Middle frontal gyrus (tissue), 1 donor: Measurements from ENCODE around the gene ZFYVE28.
"Not testable (repeated sequence)": the region's sequence is repeated elsewhere in the genome, so short reads cannot be mapped to it uniquely, and the experiment has no call there.

ENCODE experiments used
- DNase-seq: peaks from one replicate; pipeline ENCODE4 v3.0.0-alpha.2; 2015; ENCODE audit warnings: low spot score; ENCODE audit errors: extremely low spot score

Gene ZFYVE28

DNA sequence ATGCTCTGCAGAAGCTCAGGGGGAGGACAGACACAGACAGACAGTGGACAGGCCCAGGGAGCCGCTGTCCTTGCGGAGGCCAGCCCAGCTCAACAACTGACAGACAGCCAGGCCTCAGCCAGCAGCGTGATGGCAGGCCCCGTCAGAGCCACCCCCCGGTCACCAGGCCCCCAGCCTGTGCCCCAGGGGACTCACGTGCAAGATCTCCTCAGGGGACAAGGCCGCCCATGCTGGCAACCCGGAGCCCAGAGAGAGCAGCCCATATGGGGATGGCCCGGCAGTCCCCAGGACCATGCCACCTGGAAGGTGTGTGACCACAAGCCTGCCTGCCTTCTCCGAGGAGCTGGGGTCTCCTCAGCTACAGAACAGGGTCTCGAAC lies 128.5 kb downstream of the ZFYVE28 start:
- DNase-seq = no peak

DNA sequence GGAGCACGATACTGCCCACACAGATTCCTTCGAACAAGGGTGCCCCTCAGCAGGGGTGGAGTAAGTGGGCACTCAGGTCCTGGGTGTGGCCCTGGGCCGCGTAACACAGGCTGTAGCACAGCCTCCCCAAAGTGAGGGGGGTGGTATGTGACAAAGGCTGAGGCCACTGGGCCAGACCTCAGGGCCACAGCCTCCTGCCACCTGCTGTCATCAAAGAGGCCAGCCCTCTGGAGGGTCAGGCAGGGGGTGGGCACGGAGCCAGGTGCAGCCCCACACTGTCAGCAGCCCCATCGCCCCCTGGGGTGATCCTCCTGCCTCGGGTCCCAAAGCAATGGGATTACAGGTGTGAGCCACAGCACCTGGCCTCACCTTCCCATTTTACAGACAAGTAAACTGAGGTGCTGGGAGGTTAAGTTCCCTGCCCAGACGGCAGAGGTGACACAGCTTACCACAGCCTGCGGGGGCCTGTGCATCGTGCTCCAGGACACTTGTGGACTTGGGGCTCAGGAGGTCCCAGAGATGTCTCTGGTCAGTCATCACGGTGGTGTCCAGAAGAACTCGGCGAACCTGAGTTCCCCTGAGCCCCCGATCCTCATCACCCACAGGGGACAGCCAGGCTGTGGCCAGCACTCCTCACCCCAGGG lies 129.0 kb downstream of the ZFYVE28 start:
- no peak for DNase-seq

DNA sequence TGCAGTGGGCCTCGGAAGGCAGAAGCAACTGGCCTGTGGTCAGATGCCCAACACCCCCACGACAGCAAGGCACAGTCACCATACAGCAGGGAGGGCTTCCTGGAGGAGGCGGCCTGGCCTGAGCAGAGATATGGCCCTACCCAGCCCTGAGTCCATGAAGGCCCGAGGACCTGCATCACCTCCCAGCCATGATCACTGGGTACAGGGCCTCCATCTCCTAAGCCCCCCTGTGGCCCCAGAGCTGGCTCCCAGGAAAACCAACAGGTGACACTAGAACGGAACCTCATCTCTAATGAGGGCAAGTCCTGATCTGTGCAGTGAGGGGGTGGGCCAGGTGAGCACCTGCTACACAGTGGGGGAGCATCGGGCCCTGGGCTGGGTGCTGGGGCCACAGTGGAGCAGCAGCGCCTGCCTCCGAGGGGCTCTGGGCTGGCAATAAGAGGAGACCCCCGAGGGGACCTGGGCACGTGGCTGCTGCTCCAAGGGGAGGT lies 130.3 kb downstream of the ZFYVE28 start:
- no peak for DNase-seq

DNA sequence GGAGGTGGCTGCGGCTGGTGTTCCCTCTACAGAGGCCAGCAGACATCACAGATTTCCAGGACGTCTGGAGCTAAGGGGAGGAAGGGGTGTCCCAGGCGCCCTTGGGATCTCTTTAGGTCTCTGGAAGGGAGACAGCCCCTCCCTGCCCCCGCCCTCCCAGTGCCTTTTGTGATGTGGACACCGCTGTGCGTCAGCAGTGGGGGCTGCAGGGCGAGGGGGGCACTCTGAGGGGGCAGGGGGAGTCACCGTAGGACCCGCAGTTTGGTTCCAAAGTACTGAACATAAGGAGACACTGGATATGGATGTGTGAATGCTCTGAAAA lies 130.9 kb downstream of the ZFYVE28 start:
- DNase-seq = no peak

DNA sequence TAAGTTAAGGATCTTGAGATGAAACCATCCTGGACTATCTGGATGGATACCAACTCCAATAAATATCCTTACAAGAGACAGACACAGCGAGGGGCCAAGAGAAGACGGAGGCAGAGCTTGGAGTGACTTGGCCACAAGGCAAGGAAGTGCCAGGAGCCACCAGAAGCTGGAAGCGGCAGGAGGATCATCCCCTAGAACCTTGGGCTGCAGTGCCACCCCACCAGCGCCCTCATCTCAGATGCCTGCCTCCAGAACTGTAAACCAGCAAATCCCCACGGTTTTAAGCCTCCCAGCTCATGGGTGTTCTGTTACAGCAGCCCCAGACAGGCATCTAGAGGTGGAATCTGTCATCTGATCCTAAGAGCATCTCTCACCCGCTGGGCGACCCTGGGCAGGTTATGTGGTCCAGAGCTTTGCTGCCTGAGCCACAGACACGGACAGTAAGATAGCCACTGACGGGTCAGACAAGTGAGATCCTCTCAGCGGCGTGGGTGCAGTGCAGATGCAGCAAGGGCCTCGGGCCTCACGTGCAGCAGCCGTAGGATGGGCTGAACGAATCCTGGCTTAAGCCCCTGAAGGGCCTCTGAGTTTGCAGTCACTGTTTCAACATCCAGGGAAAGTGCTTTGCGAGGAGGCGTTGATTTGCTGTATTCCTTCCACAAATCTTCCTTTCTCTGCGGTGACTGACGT lies 131.4 kb downstream of the ZFYVE28 start:
- DNase-seq = no peak

DNA sequence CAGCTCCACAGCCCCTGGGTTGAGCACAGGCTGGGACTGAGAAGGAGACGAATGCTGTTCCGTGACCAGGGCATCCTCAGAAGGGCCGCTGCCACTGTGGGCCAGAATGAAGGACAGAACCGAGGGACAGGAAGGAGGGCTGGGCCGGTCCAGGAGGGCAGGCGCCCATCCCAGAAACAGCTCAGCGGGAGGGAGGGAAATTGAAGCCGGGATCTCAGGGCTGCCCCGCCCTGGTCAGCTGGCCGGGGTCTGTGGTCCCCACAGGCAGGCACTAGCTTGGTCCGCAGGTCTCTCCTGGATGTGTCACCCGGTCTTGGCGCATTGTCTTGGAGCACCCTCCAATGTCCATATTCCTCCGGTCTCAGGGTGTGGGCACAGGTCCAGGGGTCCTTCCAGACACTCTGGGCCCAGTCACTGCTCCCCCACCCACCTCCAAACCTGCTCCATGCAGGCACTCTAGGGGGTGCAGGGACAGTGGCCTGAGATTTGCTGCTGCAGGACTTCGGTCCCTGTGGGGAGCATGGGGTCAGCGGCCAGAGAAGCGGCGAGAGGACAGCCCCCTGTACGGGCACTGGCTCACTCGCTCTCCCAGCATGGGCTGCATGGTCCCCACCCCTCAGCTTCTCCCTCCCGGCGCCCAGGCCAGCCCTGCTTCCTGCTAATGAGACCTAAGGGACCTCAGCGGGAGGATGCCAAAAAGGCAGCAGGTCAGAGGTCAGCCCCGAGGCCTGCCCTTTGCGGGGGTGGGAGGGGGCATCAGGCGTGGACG lies 132.6 kb downstream of the ZFYVE28 start:
- no peak for DNase-seq

DNA sequence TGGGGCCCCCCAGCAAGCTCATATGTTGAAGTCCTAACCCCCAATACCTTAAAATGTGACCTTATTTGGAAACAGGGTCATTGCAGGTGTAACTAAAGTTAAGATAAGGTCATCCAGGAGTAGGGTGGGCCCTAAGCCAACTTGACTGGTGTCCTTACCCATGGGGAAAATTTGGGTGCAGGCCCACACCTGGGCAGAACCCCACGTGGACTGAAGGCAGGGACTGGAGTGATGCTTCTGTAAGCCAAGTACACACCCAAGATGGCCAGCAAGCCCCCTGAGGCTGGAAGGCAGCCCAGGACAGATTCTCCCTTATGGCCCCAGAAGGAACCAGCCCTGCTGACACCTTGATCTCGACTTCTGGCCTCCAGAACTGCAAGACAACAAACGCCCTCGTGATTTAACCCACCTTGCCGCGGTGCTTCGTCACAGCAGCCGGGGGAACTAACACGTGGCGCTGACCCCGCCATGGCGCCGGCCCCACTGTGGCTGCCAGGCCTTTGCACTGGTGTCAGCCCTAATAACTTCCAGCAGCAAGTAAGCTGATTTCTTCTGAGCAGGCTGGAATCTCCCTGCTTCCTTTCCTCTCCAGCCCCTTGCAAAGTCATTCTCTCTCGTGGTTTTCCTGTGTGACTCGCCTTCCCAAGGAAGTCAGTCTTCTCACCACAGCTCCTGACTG lies 133.4 kb downstream of the ZFYVE28 start:
- no peak for DNase-seq

DNA sequence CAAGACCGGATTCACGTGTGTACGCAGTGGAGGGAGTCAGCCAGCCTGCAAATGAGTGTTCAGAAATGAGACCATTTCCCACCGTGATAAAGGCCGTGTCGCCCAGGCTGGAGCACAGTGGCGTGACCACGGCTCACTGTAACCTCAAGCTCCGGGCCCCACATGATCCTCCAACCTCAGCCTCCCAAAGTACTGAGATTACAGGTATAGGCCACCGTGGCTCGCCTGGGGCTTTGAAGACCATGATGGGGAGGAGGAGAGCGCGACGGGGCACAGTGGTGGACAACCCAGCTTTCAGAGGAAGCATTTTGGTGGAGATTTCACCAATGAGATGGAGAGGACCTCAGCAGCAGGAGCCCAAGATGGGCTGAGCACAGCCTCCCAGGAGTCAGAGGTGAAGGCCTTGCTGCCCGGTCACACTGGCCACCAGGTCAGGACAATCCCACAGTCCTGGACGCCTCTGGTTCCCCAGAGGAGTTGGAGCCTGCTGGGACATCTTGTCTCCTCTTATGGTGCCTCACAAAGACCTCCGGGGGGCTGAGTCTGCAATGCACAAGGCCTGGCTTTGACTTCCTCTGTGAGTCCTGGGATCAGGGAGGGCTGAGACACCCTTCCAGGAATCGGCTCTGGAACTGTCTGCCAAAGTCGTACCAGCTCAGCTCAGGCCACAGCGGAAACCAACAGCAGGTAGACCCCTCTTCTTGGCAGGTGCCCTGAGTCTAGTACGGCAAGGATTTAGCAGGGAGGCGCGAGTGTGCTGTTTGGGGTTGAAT lies 134.1 kb downstream of the ZFYVE28 start:
- DNase-seq = no peak

DNA sequence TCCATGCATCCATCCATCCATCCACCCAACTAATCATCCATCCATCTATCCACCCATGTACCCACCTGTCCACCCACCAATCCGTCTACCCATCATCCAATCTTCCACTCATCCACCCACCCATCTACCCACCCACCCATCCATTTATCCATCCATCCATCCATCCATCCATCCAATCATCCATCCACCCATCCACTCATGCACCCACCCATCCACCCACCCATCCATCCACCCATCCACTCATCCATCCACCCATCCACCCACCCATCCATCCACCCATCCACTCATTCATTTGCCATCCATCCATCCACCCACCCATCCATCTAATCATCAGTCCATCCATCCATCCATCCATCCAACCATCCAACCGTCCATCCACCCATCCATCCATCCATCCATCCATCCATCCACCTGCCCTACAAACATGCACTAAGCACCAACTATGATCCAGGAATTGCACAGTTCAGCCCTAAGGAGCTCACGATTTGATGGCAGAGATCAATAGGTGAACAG lies 135.2 kb downstream of the ZFYVE28 start:
- DNase-seq = no peak

DNA sequence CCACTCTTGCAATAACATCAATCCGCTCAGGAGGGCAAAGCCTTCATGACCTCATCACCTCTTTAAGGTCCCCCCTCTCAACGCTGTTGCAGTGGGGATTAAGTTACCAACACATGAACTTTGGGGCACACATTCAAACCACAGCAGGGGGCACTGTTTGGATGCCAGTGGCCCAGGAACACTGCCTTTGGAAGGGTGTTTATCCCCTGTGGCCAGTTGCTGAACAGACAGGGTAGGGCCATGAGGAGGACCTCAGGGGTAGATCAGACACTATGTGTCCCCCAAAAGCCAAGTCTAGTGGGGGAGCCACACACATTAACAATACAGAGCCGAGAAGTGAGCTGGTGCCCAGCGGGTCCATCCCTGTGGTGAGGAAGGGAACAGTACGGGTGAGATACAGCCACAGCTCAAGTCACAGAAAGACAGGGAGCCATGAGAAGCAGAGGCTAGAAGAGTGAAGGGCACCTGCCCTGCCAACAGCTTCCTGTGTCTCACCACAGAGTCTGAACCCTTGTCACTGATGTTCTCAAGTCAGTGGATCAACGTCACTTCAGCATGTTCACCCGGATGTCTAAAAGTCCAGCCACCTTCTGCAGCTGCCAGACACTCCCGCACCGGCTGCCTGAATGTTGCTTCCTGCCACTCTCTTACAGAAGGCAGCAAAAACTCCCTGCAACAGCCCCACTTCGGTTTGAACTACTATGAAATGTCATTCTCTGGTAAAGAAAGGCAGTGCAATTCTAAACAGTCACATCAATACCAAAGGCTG lies 136.7 kb downstream of the ZFYVE28 start:
- DNase-seq = no peak

DNA sequence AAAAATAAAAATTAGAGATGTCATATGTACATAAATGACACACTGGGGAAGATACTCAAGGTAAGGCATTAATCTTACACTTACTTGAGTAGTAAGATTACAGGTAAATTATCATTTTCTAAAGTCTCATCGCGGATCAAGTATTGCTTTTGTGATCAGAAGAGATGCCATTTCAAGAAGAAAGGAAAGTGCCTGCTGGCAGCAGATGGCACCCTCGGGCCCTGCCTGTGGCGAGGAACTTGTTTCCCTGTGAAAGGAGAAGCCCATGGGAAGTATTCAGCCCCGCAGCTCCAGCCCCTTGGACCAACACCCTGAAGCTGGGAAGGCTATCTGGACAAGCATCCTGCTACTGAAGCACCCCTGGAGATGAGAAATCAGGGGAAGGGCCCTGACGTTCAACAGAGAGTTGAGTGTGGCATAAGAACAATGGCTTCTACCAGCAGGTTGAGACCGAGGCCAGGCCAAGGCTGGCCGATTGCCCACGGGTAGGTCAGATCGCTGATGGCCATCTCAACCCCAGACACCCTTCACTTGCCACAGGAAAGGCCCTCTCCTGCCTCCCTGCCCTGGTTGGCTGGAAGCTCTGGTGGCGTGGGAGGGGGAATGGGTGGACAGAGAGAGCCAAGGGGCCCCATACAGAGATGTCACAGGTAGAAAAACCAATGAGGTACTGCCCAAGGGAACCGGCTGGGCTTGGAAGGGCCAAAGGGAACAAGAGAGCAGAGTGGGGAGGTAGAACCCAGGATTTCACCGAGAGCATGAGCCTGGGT lies 137.7 kb downstream of the ZFYVE28 start:
- DNase-seq = no peak

DNA sequence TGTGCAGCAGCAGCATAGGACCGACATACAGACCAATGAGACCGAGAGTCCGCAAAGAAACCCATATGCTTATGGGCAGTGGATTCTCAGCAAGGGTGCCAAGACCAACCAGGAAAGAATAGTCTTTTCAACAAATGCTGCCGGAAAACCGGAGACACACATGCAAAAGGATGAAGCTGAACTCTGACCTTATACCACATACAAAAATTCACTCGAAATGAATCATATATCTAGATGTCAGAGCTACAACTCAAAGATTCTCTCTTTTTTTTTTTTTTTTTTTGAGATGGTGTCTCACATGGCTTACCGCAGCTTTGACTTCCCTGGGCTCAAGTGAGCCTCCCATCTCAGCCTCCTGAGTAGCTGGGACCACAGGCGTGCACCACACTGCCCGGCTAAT lies 140.5 kb downstream of the ZFYVE28 start:
- no peak for DNase-seq

DNA sequence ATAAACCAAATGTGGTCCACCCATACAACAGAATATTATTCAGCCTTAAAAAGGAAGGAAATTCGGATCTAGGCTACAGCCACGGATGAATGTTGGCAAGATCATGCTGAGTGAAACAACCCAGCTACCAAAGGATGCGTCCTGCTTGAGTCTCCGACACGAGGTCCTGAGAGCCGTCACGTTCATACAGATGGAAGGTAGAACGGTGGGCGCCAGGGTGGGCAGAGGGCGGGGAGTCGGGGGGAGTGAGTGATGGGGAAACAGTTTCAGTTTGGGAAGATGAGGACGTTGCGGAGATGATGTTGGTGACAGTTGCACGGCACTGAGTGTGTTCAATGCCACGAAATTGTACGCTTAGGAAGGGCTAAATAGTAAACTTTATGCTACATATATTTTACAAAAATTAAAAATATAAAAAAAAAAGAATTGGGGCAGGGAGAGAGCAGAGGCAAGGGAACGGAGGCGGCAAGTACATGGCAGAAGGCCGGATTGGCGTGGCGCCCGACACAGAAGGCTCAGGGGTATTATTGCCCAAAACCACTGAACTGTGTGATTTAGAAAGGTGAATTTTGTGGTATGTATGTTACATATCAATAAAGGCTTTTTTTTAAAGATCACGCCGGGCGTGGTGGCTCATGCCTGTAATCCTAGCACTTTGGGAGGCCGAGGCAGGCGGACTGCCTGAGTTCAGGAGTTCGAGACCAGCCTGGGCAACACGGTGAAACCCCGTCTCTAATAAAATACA lies 141.7 kb downstream of the ZFYVE28 start:
- no peak for DNase-seq

DNA sequence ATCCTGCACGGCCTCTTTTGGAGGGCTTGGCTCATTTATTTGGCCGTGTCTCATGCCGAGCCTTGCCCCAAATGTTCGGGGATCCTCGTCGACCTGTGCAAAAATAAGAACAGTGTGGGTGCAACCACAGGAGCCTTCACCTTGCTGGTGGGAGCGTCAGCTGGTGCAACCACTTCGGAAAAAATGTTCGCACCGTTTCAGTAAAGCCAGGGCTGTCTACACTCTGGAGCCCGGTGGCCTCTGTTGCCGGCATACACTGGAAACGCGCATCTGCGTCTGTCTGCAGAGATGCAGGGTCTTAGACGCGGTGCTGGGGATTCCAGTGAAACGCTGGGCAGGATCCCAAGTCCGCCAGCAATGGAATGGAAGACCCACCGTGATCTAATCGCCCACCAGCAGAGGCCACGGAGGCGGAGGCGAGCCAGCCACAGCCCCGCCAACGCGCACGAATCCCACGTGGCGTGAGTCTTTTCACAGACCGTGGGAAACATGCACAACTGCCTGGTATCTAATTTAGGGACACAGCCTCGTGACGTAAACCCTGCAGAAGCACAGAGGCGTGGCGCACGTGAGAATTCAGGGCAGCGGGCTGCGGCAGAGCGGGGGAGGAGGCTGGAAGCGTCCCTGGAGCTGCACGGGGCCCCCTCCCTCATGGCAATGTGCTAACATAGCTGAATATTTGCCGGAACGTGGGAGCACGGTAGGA lies 142.7 kb downstream of the ZFYVE28 start:
- no peak for DNase-seq

DNA sequence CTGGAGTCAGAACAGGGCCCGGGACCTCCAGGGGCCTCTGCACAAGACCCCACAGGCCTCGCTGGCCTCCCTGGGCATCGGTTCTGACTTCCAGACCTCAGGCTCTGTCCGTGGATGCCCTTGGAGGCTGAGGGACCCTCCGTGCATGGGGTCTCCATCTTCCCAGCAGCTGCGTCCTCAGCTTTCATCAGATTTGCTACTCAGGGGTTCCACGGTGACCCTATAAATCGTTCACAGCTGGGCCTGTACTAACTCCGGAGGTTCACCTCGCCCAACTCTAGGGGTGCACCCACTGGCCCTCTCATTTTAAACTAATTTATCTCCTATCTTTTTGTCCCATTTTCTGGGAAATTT lies 143.4 kb downstream of the ZFYVE28 start:
- DNase-seq = not testable (repeated sequence)

DNA sequence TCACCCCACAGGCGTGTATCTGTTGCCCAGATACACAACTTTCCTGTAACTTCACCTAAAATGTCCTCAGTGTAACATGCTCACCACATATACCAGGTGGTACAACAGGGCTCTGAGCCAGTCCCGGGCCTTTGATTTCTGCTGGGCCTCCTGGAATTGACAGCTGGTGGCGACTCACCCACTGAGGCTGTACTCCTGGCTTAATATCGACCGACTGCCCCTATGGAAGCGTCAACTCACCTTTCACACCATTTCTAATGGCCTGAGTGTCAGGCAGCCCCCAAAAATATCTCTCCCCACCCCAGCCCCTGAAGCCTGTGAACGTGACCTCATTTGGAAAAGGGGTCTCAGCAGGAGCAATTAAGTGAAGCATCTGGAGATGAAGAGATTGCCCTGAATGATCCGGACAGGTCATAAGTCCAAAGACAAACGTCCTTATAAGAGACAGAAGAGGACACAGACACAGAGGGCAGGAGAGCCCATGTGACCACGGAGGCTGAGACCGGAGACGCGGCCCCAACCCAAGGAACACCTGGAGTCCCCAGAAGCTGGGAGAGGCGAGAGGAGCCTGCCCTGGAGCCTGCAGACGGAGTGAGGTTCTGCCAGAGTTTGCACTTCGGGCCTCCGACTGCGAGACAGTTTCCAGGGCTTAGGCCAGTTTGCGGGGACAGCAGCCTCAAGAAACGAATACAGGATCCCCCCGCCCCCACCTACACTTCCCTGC lies 144.0 kb downstream of the ZFYVE28 start:
- no peak for DNase-seq

DNA sequence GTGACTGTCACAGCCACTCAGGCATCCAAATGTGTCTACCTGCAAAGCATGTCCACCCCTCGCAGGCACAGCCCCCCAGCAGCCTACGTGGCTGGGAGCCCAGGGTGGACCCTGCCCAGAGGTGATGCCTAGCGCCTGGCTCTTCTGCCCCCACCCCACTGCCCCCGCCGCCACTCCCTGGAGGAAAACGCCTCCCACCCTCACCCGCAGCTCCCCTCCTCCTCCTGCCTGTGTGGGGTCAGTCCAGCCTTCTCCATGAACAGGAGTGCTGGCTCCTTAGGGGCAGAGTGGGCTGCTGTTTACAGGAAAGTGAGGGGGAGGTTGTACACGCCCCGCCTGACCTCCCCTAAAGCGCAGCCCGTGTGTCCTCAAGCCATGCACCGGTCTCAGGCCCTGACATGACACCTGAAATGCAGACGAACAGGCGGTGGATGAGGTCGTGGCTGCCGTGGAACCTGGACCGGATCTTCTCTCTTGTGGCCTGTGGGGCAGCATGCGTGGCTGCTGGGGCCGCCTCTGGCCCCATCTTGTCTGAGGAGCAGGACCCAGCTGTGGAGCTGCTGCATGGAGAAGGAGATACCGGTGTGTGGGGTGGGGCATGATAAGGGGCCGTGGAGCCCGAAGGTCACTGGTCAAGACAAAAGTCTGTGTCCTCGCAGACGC lies 144.7 kb downstream of the ZFYVE28 start:
- no peak for DNase-seq
